MCF 10A (cell line): ENCODE results near the gene APRT. TPM values are rescaled to one million over a fixed set of nuclear protein-coding genes. Genes with fewer than 3 reads are reported as not detected.

ENCODE experiments used
- BruUV-seq: library from RNA; stranded (reverse); fragments of 400-500 nt; replicated peaks from 2 replicates; lab custom pipeline; 2021; lab: Mats Ljungman, UMichigan
- CTCF ChIA-PET: fragments of 300-600 bp; sonication (Branson Sonifier 250); formaldehyde crosslinking; extraction: SDS; loops from one replicate; lab custom pipeline; 2021; ENCODE audit warnings: antibody characterized with exemption, inconsistent platforms; lab: Yijun Ruan, JAX
- POLR2A ChIA-PET: fragments of 300-600, 350-650 bp; sonication (Branson Sonifier 250); formaldehyde crosslinking; extraction: SDS; loops from one replicate; lab custom pipeline; 2020; ENCODE audit warnings: antibody characterized with exemption, inconsistent platforms; lab: Yijun Ruan, JAX
- DNase-seq: peaks from one replicate; pipeline ENCODE4 v3.0.0-alpha.2; 2018; ENCODE audit not compliant: unreplicated experiment
- H3K27ac Mint-ChIP-seq: one replicate; pipeline ENCODE4 v1.8.0; 2022; ENCODE audit warnings: mild to moderate bottlenecking, low read depth, mixed read lengths; ENCODE audit not compliant: unreplicated experiment
- H3K27me3 Mint-ChIP-seq: one replicate; pipeline ENCODE4 v1.8.0; 2022; ENCODE audit warnings: mixed read lengths; ENCODE audit not compliant: insufficient read depth, unreplicated experiment
- H3K36me3 Mint-ChIP-seq: one replicate; pipeline ENCODE4 v1.8.0; 2022; ENCODE audit warnings: mild to moderate bottlenecking, moderate library complexity, mixed read lengths; ENCODE audit not compliant: insufficient read depth, unreplicated experiment
- H3K4me1 Mint-ChIP-seq: one replicate; pipeline ENCODE4 v1.8.0; 2022; ENCODE audit warnings: mixed read lengths; ENCODE audit not compliant: insufficient read depth, unreplicated experiment
- H3K4me3 Mint-ChIP-seq: one replicate; pipeline ENCODE4 v1.8.0; 2022; ENCODE audit warnings: mild to moderate bottlenecking, moderate library complexity, mixed read lengths; ENCODE audit not compliant: unreplicated experiment
- H3K9me3 Mint-ChIP-seq: one replicate; pipeline ENCODE4 v1.8.0; 2022; ENCODE audit warnings: mixed read lengths; ENCODE audit not compliant: unreplicated experiment
- intact Hi-C: fragments of 100-400 bp; cut with micrococcal nuclease; formaldehyde crosslinking; loops from 2 replicates; pipeline ENCODE4 v1.14.1; 2022
- total RNA-seq: library from RNA; stranded (reverse); gene quantifications from 2 replicates; pipeline ENCODE4 v1.2.3, GENCODE V29; 2022
- TF ChIP-seq, protein P1 (sequence below): fragments of 200-600 bp; IDR thresholded peaks from one replicate; pipeline ENCODE4 v1.8.0; 2022; ENCODE audit warnings: antibody characterized with exemption, mild to moderate bottlenecking; ENCODE audit not compliant: unreplicated experiment

APRT gene
- total RNA-seq, 1 experiment from 2014 or later = 248 TPM

- TF ChIP-seq, protein P1, sequence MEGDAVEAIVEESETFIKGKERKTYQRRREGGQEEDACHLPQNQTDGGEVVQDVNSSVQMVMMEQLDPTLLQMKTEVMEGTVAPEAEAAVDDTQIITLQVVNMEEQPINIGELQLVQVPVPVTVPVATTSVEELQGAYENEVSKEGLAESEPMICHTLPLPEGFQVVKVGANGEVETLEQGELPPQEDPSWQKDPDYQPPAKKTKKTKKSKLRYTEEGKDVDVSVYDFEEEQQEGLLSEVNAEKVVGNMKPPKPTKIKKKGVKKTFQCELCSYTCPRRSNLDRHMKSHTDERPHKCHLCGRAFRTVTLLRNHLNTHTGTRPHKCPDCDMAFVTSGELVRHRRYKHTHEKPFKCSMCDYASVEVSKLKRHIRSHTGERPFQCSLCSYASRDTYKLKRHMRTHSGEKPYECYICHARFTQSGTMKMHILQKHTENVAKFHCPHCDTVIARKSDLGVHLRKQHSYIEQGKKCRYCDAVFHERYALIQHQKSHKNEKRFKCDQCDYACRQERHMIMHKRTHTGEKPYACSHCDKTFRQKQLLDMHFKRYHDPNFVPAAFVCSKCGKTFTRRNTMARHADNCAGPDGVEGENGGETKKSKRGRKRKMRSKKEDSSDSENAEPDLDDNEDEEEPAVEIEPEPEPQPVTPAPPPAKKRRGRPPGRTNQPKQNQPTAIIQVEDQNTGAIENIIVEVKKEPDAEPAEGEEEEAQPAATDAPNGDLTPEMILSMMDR = no peak
- Mint-ChIP-seq H3K27ac (no peak overlapping the region), H3K4me1 (no peaks in the 10 kb centered on the region), H3K27me3 (no peaks in the 10 kb centered on the region), H3K9me3 (no peaks in the 10 kb centered on the region), H3K36me3 (peaks cover 27% of the 10 kb centered on the region), H3K4me3 (no peak overlapping the region)
- no TSS peak for BruUV-seq
- POLR2A ChIA-PET = interaction anchor here (0.6 kb wide), 1 partner anchor 144 kb away, joined by 3 read pairs; no protein-coding TSS in a partner anchor
- intact Hi-C loops = no loop called here
- CTCF ChIA-PET = interaction anchor here (0.6 to 2.5 kb wide), 3 partner anchors 18 to 684 kb away, joined by 3 to 13 read pairs (median 10); no protein-coding TSS in a partner anchor
- DNase-seq = no peak
Measured at GRCh38 chr16:88761143-88761534, 50.6 kb downstream of the APRT start.

GRCh38 chr16:88760424-88761142 is 51.1 kb downstream of the APRT start:
- H3K27me3 Mint-ChIP-seq = no peaks in the 10 kb centered on the region
- ChIA-PET POLR2A (interaction anchor here (0.6 kb wide), 1 partner anchor 143 kb away, joined by 3 read pairs; no protein-coding TSS in a partner anchor), CTCF (interaction anchor here (0.5 to 2.5 kb wide), 5 partner anchors 8 to 453 kb away, joined by 3 to 13 read pairs (median 3); no protein-coding TSS in a partner anchor)

GRCh38 chr16:88759976-88760350 is 51.8 kb downstream of the APRT start:
- Mint-ChIP-seq H3K27ac (no peak overlapping the region), H3K27me3 (no peaks in the 10 kb centered on the region), H3K4me3 (no peak overlapping the region), H3K9me3 (no peaks in the 10 kb centered on the region), H3K36me3 (peaks cover 19% of the 10 kb centered on the region), H3K4me1 (peaks cover 6% of the 10 kb centered on the region)
- no peak for DNase-seq
- ChIA-PET CTCF (interaction anchor here (1.1 to 2.5 kb wide), 3 partner anchors 8 to 23 kb away, joined by 3 to 13 read pairs (median 10); no protein-coding TSS in a partner anchor), POLR2A (interaction anchor here (1.6 to 1.8 kb wide), 2 partner anchors 8 to 24 kb away, joined by 4 to 6 read pairs; no protein-coding TSS in a partner anchor)
- intact Hi-C loops = no loop called here
- TF ChIP-seq, protein P1 = no peak
- no TSS peak for BruUV-seq

More at GRCh38 chr16:88760424-88761142, 51.1 kb downstream of the APRT start:
- no peaks in the 10 kb centered on the region for H3K9me3 Mint-ChIP-seq
- BruUV-seq = no TSS peak
- peak; percentile 46 for DNase-seq
- TF ChIP-seq, protein P1 = no peak
- H3K4me3 Mint-ChIP-seq = no peak overlapping the region
- H3K36me3 Mint-ChIP-seq = peaks cover 22% of the 10 kb centered on the region
- intact Hi-C loops = no loop called here
- peaks cover under 1% of the 10 kb centered on the region for H3K4me1 Mint-ChIP-seq
- no peak overlapping the region for H3K27ac Mint-ChIP-seq

Other genes with a start within 250 kb of the APRT start
- 34.4 and 40.5 TPM in 2 replicates for gene ZC3H18, start 241.5 kb downstream of the APRT start, total RNA-seq
- gene IL17C, start 173.4 kb downstream of the APRT start, total RNA-seq = not detected in 2 replicates
- 0.54 and 0.84 TPM in 2 replicates for gene CYBA, start 160.9 kb downstream of the APRT start, total RNA-seq
- 30.3 and 32.4 TPM in 2 replicates for gene MVD, start 148.8 kb downstream of the APRT start, total RNA-seq
- gene SNAI3, start 125.4 kb downstream of the APRT start, total RNA-seq = not detected in 2 replicates
- gene RNF166, start 105.5 kb downstream of the APRT start, total RNA-seq = 17.5 and 18.5 TPM in 2 replicates
- gene CTU2, start 105.4 kb downstream of the APRT start, total RNA-seq = 26.9 and 40.8 TPM in 2 replicates
- 193 and 195 TPM in 2 replicates for gene PIEZO1, start 26.7 kb downstream of the APRT start, total RNA-seq
- 5.3 and 16.6 TPM in 2 replicates for gene CDT1, start 8.1 kb downstream of the APRT start, total RNA-seq
- gene GALNS, start 45.0 kb upstream of the APRT start, total RNA-seq = 26.0 and 31.6 TPM in 2 replicates
- 35.6 and 42.6 TPM in 2 replicates for gene TRAPPC2L, start 45.2 kb upstream of the APRT start, total RNA-seq
- not detected in 2 replicates for gene PABPN1L, start 54.7 kb upstream of the APRT start, total RNA-seq
- gene CBFA2T3, start 165.3 kb upstream of the APRT start, total RNA-seq = not detected in 2 replicates